ENCODE data around the gene CREM.

GRCh38 chr10:35132727-35133126 is 6.1 kb downstream of the CREM start:
- TF ChIP-seq CTCF (IDR thresholded peaks at IDR 0.05) (no peak), POLR2A (IDR thresholded peaks at IDR 0.05) (no peak), EP300 (IDR thresholded peaks at IDR 0.05) (no peak)
